Upper lobe of left lung (tissue), 4 donors: ENCODE results near the gene WIF1.

Source experiments
- POLR2A ChIP-seq, 4 donors: fragments of 450-650 bp; IDR thresholded peaks; one replicate each; pipeline ENCODE4 v1.5.1; 2016 to 2017; ENCODE audit warnings: antibody characterized with exemption in 4 of 4, mild to moderate bottlenecking in 2 of 4
- TF ChIP-seq, protein P1 (sequence below), 6 experiments: fragments of 450-650 bp in 4 of 6; fragments of 200-600 bp in 2 of 6; sonication (generic) in 2 of 6; IDR thresholded peaks; one replicate each; pipeline ENCODE4 v1.5.1; 2016 to 2019; ENCODE audit warnings: antibody characterized with exemption in 6 of 6

DNA sequence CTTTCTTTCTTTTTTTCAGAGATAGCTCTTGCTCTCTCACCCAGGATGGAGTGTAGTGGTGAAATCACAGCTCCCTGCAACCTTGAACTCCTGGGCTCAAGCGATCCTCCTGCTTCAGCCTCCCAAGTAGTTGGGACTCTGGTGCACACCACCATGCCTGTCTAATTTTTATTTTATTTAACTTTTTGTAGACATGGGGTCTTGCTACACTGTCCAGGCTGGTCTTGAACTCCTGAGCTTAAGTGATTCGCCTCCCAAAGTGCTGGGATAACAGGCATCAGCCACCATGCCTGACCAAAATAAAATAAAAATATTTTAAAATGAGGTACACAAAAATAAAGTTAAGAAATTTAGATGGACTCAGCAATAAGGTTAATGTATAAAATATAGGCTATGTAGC lies 43.1 kb upstream of the WIF1 start:
- TF ChIP-seq, protein P1, sequence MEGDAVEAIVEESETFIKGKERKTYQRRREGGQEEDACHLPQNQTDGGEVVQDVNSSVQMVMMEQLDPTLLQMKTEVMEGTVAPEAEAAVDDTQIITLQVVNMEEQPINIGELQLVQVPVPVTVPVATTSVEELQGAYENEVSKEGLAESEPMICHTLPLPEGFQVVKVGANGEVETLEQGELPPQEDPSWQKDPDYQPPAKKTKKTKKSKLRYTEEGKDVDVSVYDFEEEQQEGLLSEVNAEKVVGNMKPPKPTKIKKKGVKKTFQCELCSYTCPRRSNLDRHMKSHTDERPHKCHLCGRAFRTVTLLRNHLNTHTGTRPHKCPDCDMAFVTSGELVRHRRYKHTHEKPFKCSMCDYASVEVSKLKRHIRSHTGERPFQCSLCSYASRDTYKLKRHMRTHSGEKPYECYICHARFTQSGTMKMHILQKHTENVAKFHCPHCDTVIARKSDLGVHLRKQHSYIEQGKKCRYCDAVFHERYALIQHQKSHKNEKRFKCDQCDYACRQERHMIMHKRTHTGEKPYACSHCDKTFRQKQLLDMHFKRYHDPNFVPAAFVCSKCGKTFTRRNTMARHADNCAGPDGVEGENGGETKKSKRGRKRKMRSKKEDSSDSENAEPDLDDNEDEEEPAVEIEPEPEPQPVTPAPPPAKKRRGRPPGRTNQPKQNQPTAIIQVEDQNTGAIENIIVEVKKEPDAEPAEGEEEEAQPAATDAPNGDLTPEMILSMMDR (IDR thresholded peaks at IDR 0.05): no peak
- TF ChIP-seq POLR2A (IDR thresholded peaks at IDR 0.05): no peak
